Measurements from ENCODE around the gene TXNL4B. TPM values are rescaled to one million over a fixed set of nuclear protein-coding genes. Genes with fewer than 3 reads are reported as not detected.
A peak's percentile ranks its signal among the peaks of the same experiment; 100 is the strongest.

TXNL4B gene
- total RNA-seq, 4 donors from 2014 or later = 8.1 to 16.9 (median 15.1) TPM

GRCh38 chr16:72112906-72113615, 19.6 kb upstream of the TXNL4B start:
- DNase-seq (ENCODE audit: low spot score) = no peak
- ATAC-seq (ENCODE audit: low FRiP score) = no peak
- TF ChIP-seq CTCF (IDR thresholded peaks at IDR 0.05) = no peak

- no peak for TF ChIP-seq CTCF (IDR thresholded peaks at IDR 0.05)
- DNase-seq (ENCODE audit: low spot score) = no peak
- ATAC-seq (ENCODE audit: low FRiP score) = peak; percentile 10
Measured at GRCh38 chr16:72112452-72112792, 19.0 kb upstream of the TXNL4B start.

GRCh38 chr16:72111657-72112451, 18.4 kb upstream of the TXNL4B start:
- TF ChIP-seq CTCF (IDR thresholded peaks at IDR 0.05) = no peak
- ATAC-seq (ENCODE audit: low FRiP score) (peak; percentile 6), DNase-seq (ENCODE audit: low spot score) (no peak)

- ATAC-seq (ENCODE audit: low FRiP score) (no peak), DNase-seq (ENCODE audit: low spot score) (no peak)
- TF ChIP-seq CTCF (IDR thresholded peaks at IDR 0.05) = no peak
Measured at GRCh38 chr16:72110662-72111615, 17.5 kb upstream of the TXNL4B start.

- no peak for TF ChIP-seq CTCF (IDR thresholded peaks at IDR 0.05)
- DNase-seq (ENCODE audit: low spot score) = no peak
- no peak for ATAC-seq (ENCODE audit: low FRiP score)
Measured at GRCh38 chr16:72109966-72110530, 16.6 kb upstream of the TXNL4B start.

- TF ChIP-seq CTCF (IDR thresholded peaks at IDR 0.05) = no peak
- DNase-seq (ENCODE audit: low spot score) (no peak), ATAC-seq (ENCODE audit: low FRiP score) (no peak)
Measured at GRCh38 chr16:72109300-72109699, 15.9 kb upstream of the TXNL4B start.

All from omental fat pad (tissue), 4 donors.